Thyroid gland (tissue), 4 donors: Measurements from ENCODE around the gene KRR1. TPM values are rescaled to one million over a fixed set of nuclear protein-coding genes. Genes with fewer than 3 reads are reported as not detected.

Source experiments
- DNase-seq, 2 donors: peaks; one replicate each; pipeline ENCODE4 v3.0.0-alpha.2; 2019
- H3K27ac ChIP-seq, 3 donors: fragments of 200-600 bp; sonication (generic); 1 replicate in 2 of 3; 2 replicates in 1 of 3; pipeline ENCODE4 v1.5.1; 2016 to 2019; ENCODE audit warnings: mild to moderate bottlenecking in 1 of 3, moderate library complexity in 1 of 3
- H3K27me3 ChIP-seq: fragments of 200-600 bp; sonication (generic); one replicate; pipeline ENCODE4 v1.5.1; 2019
- H3K36me3 ChIP-seq, 2 donors: fragments of 200-600 bp; sonication (generic); one replicate each; pipeline ENCODE4 v1.5.1; 2016 to 2019
- H3K4me1 ChIP-seq, 2 donors: fragments of 200-600 bp; sonication (generic); one replicate each; pipeline ENCODE4 v1.5.1; 2017 to 2019
- H3K4me3 ChIP-seq, 3 donors: fragments of 200-600 bp; sonication (generic); replicated peaks in 1 of 3; 1 replicate in 2 of 3; 2 replicates in 1 of 3; pipeline ENCODE4 v1.5.1; 2016; ENCODE audit warnings: mild to moderate bottlenecking in 1 of 3
- H3K9me3 ChIP-seq: fragments of 200-600 bp; sonication (generic); one replicate; pipeline ENCODE4 v1.5.1; 2017
- POLR2A ChIP-seq, 2 donors: fragments of 450-650 bp; IDR thresholded peaks; one replicate each; pipeline ENCODE4 v1.6.1; 2017; ENCODE audit warnings: antibody characterized with exemption in 2 of 2, mild to moderate bottlenecking in 2 of 2, moderate library complexity in 1 of 2
- WGBS, 2 donors: methylation state at CpG; one replicate each; pipeline ENCODE4 v1.1.5; 2017; 5-methylcytosine and 5-hydroxymethylcytosine counted together
- intact Hi-C: fragments of 100-400 bp; cut with DNase I; formaldehyde crosslinking; loops from one replicate; pipeline ENCODE4 v1.15.1; 2023
- total RNA-seq, 4 donors: library from RNA; depleted of rRNA; stranded (reverse); fragments of >200 nt; gene quantifications; one replicate each; pipeline ENCODE4 v1.2.3, GENCODE V29; 2016
- TF ChIP-seq, protein P1 (sequence below), 6 experiments: fragments of 200-600 bp in 3 of 6; fragments of 450-650 bp in 3 of 6; sonication (generic) in 3 of 6; IDR thresholded peaks; one replicate each; pipeline ENCODE4 v1.5.1; 2016 to 2019; ENCODE audit warnings: antibody characterized with exemption in 6 of 6, mild to moderate bottlenecking in 2 of 6, inconsistent platforms in 1 of 6, moderate library complexity in 1 of 6

KRR1 gene
- total RNA-seq, 4 donors from 2014 or later = 32.0 to 52.8 (median 44.1) TPM

DNA sequence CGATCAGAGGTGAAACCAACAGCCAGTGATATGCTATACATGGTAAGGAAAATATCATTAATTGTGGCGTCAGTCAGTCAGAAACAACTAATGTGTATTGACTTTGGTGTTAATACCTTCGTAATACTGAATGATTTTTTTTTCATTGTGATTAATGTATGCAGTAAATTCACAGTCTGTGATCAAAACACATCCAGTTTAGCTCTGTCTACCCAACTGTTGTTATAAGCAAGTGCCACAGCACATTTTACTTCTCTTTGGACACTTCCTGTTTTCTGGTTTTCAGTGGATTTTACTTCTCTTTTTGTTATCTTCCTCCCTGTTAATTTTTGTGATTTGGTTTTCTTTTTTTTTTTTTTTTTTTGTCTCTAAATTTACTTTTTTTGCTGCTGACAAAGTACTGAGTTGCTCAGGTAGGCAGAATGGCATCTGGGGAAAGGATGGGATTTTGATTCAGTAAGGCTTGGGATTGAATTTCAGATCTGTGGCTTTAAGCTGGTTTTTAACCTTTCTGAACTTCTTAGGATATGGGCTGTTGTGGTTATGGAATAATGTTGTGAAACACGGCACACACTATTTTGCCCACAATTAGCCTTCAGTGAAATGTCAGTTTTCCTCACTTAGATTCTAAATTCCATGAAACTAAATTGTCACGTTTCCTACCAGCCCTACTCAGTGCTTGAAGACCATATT lies 30.2 kb downstream of the KRR1 start:
- intact Hi-C loops = no loop called here
- no peaks in the 10 kb centered on the region for H3K9me3 ChIP-seq
- H3K4me3 ChIP-seq = peak overlapping the region in 1 of 3 donors; percentile 21
- no peaks in the 10 kb centered on the region for H3K27me3 ChIP-seq
- DNase-seq = no peak
- peak overlapping the region; percentile 73 to 84 (median 74) for H3K27ac ChIP-seq
- H3K4me1 ChIP-seq = peaks cover 4 to 9% of the 10 kb centered on the region in 2 donors
- TF ChIP-seq POLR2A (IDR thresholded peaks at IDR 0.05) = no peak
- TF ChIP-seq, protein P1, sequence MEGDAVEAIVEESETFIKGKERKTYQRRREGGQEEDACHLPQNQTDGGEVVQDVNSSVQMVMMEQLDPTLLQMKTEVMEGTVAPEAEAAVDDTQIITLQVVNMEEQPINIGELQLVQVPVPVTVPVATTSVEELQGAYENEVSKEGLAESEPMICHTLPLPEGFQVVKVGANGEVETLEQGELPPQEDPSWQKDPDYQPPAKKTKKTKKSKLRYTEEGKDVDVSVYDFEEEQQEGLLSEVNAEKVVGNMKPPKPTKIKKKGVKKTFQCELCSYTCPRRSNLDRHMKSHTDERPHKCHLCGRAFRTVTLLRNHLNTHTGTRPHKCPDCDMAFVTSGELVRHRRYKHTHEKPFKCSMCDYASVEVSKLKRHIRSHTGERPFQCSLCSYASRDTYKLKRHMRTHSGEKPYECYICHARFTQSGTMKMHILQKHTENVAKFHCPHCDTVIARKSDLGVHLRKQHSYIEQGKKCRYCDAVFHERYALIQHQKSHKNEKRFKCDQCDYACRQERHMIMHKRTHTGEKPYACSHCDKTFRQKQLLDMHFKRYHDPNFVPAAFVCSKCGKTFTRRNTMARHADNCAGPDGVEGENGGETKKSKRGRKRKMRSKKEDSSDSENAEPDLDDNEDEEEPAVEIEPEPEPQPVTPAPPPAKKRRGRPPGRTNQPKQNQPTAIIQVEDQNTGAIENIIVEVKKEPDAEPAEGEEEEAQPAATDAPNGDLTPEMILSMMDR (IDR thresholded peaks at IDR 0.05) = no peak
- WGBS, 2 donors = 59 to 67% methylated on average over 5 of the region's 5 CpGs
- no peaks in the 10 kb centered on the region for H3K36me3 ChIP-seq

DNA sequence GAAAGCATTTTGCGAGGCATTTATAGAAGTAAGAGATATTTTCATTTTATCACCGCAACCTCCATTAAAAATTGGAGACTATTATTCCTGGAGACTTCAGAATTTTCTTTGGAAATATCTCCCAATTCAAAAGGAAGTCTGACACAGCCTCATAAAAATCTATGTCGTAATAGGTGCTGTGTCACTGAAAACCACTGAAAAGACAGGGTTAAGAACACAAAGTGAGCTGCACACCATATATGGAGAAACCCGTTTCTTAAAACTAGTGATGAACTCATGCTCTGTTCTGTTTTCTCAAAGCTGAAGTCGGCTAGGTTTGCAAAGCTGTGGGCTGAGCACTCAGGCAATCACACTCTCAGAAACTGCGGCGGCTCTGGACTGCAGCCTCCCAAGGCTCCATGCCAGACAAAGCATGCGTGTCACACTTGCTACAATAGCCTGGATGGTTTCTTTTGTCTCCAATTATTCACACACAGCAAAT lies 30.9 kb downstream of the KRR1 start, which contains the start of gene GLIPR1:
Gene GLIPR1 (plus strand): TSS at position 287 of the 481 bp plus-strand sequence. CDS start 126 bp downstream, at position 413.
- DNase-seq = peak; percentile 87 to 91
- H3K9me3 ChIP-seq = no peaks in the 10 kb centered on the region
- peak within 1 kb of the TSS in 1 of 3 donors; percentile 21 for H3K4me3 ChIP-seq
- WGBS, 2 donors = 23 to 31% methylated on average over 8 of the region's 8 CpGs
- peak within 1 kb of the TSS; percentile 73 to 84 (median 74) for H3K27ac ChIP-seq
- no peaks in the 10 kb centered on the region for H3K36me3 ChIP-seq
- intact Hi-C loops = no loop called here
- TF ChIP-seq, protein P1 (IDR thresholded peaks at IDR 0.05) = no peak
- TF ChIP-seq POLR2A (IDR thresholded peaks at IDR 0.05) = peak in 1 of 2 donors; percentile 69
- H3K4me1 ChIP-seq = peaks cover 4 to 9% of the 10 kb centered on the region in 2 donors
- H3K27me3 ChIP-seq = no peaks in the 10 kb centered on the region

DNA sequence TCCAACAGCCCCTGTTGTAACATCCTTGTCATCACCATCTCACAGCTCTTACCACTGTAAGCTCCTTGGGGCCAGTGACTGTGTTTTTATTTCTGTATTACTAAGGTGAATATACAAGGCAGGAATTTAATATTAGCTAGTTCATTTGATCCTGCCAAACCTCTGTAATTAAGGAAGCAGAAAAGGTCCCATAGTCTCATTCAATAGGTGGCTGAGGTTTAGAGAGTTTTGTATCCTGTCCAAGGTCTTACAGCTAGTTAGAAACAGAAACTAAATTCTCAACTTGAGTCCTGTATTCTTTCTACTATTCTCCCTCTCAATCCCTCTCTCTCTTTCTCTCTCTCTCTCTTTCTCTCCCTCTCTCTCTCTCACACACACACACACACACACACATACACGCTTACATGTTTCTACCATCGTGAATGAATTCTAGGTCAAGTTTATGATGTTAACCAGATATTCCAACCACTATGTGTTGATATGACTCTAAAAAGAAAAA lies 31.4 kb downstream of the KRR1 start:
- Histone ChIP-seq H3K4me1 (peaks cover 4 to 9% of the 10 kb centered on the region in 2 donors), H3K27me3 (no peaks in the 10 kb centered on the region), H3K36me3 (no peaks in the 10 kb centered on the region), H3K9me3 (no peaks in the 10 kb centered on the region), H3K4me3 (peak overlapping the region in 1 of 3 donors; percentile 21), H3K27ac (peak overlapping the region; percentile 71 to 84 (median 74))
- TF ChIP-seq, protein P1 (IDR thresholded peaks at IDR 0.05) = no peak
- TF ChIP-seq POLR2A (IDR thresholded peaks at IDR 0.05) = no peak
- intact Hi-C loops = no loop called here
- no peak for DNase-seq
- 35 to 47% methylated on average over 2 of the region's 2 CpGs for WGBS, 2 donors

DNA sequence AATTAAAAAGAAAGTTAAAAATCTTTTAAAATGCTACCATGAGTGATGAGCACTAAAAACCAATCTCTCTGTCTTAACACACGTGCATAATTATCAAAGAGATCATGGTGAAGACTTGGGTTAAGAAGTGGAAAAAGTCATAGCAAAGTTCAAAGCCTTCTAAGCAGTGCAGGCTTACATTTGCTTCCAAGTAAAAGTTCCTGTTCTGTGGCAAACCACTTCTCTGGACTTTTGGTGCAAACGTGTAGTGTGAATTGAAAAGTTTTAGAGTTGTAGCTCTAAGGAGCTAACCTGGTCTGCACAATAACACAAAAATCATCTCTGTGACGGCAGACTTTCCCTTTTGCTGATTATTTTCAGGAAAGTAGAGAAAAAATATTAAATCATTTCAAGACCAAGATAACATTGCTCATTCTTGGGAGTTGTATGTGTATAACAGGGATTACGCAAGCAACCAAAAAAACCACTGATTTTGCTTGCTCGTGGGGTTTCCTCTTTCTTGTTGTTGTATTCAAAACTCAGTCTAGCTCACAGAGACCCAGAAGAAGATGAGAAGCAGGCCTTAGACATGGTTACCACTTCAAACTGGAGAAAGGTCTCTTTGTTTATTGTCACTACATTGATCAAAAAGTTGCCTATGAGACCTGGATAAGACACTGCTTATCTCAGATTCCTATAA lies 33.2 kb downstream of the KRR1 start:
- TF ChIP-seq, protein P1 (IDR thresholded peaks at IDR 0.05) = no peak
- no peak for TF ChIP-seq POLR2A (IDR thresholded peaks at IDR 0.05)
- DNase-seq = no peak
- H3K9me3 ChIP-seq = no peaks in the 10 kb centered on the region
- H3K4me3 ChIP-seq = no peak overlapping the region
- peaks cover 4 to 9% of the 10 kb centered on the region in 2 donors for H3K4me1 ChIP-seq
- 70 to 82% methylated on average over 5 of the region's 5 CpGs for WGBS, 2 donors
- H3K27me3 ChIP-seq = no peaks in the 10 kb centered on the region
- H3K36me3 ChIP-seq = no peaks in the 10 kb centered on the region
- no peak overlapping the region for H3K27ac ChIP-seq
- intact Hi-C loops = no loop called here
